GM18520 (cell line): Measurements from ENCODE around the gene PRDX6.
A peak's percentile ranks its signal among the peaks of the same experiment; 100 is the strongest.
"Not testable (repeated sequence)": the region's sequence is repeated elsewhere in the genome, so short reads cannot be mapped to it uniquely, and the experiment has no call there.

Source experiments
- ATAC-seq: cut with Tn5 transposase; IDR thresholded peaks from one replicate; pipeline ENCODE4 v1.9.1; 2021; ENCODE audit not compliant: unreplicated experiment

The PRDX6 gene, protein sequence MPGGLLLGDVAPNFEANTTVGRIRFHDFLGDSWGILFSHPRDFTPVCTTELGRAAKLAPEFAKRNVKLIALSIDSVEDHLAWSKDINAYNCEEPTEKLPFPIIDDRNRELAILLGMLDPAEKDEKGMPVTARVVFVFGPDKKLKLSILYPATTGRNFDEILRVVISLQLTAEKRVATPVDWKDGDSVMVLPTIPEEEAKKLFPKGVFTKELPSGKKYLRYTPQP

DNA sequence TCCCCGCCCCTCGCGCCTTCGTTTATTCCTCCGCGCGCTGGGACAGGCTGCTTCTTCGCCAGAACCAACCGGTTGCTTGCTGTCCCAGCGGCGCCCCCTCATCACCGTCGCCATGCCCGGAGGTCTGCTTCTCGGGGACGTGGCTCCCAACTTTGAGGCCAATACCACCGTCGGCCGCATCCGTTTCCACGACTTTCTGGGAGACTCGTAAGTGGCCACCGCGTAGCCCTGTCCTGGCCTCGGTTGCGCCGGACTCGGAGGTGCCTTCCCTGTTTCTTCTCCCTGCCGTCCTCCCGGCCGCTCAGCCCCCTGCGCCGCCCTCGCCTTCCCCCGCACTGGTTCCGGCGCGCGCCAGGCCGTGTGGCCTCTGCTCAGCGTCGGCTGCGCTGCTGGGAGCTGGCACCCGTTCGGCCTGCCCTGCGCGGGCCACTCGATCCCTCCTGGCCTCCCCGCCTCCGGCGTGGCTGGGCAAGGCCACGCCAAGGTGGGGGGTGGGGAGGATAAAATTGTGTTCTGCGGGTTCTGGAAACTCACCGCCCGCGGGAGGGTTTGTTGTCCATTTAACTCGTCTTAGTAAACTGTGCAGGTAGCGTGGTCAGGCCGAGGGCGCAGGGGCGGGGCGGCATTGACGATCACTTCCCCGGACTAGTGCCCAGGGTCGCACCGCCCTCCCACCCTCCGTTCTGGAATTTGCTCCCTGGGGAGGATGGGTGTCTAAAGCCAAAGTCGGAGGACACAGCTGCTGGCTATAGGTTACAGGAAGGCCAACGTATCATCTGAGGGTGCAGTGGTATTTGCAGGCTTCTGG is at the start of gene PRDX6:
PRDX6 (plus strand) TSS at position 50 of the 808 bp plus-strand sequence; CDS start at position 113, 63 bp downstream.
- peak; percentile 34 for ATAC-seq

DNA sequence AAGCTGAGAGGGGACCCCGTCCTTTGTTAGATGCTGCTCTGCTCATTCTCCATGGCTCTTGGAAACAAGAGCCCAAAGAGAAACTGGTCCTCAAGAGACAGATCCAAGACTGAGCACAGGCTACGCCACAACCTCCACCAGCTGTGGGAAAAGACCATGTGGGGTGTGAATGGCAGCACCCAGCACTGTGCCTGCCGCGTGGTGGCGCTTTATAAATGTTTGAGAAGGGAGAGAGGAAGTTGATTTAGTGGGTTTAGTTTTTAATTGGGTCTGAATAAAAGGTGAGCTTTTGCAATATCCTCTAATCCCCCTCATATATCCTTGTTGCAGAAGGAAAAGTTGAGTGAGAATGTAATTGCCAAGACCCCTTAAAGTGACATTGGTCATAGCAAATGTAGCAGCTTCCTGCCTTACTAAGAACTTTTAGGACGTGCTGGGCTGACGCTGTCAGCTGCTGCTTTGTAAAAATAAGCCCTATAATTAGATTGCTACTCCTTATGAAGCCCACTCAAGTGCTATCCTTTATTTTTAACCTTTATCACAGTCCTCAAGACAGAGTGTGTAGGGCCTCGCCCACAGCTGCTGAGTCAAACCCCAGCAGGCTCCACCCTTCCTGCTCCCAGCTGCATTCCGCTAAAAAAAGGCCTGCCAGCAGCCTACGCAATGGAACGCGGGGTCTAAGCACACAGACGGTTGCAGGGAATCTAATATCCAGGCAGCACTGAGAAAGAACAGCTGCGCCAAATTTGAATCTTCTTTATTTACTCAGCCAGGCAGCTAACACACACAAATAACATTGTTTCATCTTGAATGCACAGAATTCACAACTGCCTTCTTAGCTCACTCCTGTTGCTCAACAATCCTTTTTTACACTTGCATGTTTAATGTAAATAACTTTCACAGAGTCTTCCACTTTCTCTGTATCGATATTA is 47.4 kb upstream of the PRDX6 start:
- ATAC-seq, result peak; percentile 43

DNA sequence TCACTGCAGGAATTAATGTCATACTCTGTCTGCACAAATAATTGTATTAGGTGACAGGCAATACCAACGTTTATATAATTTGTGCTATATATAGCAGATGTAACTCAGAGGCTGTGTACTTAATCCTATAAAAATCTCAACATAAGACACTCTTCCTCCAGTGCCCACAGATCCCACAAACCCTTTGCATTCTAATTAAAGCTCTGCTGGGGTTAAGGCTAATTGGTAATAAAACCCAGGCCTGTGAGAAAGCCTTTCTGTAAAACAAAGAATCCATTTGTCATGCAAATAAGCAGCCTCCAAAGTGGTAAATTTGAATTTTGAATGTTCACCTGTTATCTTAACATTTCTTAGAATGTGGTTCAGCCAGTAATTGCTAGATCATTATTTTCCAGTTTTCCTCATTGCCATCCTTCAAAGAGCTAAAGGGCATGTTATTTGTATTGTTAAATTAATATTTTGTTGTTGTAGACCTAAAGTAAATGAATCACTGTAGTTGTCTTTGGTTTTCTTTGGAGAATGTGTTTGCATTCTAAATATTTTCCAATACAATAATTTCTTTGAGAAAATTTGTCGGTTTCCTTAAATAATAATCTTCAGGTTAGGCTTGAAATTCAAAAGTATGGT is 46.3 kb upstream of the PRDX6 start:
- no peak for ATAC-seq

DNA sequence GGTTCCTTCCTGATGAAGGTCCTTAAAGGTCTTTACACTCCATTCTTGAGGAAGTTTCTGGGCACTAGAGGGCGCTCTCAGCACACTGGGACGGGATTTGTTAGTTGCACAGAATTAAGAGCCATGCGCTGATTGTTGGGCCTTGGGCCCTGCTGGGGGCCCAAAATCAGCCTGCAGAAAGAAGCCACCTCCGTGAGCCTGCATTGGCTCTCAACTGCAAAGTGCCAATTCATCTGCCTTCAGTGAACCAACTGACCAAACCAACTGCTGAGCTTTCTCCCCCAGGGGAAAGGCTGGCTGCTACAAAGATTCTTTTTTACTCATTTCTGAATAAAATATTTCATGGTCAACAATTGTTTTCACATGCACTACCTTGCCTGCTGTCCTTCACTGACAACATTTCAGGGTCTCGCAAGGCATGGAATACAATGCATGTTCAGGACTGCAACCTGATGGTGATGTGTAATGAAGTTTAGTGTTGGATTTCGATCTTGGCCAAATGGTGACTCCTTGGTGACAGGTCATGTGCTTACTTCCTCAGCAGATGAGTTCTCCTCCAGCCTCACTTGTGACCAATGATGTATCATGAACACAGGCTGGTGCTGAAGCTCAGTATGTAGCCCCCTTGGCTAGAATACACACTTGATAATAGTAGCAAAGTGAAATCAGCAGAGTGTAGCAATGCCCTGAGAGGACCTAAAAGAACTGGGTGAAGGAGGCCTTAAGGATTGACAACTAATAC is 45.7 kb upstream of the PRDX6 start:
- no peak for ATAC-seq

DNA sequence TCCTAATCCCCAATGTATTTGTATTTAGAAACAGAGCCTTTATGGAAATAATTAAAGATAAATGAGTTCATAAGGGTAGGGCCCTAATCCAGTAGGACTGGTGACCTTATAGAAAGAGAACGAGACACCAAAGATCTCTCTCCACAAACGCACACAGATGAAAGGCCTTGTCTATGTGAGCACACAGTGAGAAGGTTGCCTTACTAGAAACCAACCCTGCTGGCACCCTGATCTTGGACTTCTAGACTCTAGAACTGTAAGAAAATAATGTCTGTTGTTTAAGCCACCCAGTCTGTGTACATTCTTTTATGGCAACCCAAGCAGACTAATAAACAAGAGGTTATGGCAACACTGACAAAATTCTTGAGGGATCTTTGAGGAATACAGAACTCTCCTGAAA is 44.8 kb upstream of the PRDX6 start:
- ATAC-seq, result no peak

DNA sequence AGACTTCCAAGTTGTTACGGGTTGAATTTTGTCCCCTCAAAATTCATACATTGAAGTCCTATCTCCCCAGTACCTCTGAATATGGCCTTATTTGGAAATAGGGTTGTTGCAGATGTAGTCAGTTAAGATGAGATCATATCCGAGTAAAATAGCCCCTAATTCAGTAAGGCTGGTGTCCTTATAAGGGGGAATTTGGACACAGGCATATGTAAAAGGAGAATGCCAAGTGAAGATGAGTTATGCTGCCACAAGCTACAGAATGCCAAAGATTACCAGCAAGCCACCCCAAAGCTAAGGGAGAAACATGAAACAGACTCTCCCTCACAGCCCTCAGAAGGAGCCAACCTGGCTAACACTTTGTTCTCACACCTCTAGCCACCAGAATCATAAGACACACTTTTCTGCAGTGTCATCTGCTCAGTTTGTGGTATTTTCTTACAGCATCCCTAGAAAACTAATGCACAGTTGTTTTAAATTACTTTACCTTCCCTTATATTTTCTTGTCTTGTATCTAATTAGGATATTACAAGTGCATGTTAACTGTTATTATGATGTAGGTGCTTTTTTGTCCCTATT is 43.3 kb upstream of the PRDX6 start:
- ATAC-seq, result no peak

DNA sequence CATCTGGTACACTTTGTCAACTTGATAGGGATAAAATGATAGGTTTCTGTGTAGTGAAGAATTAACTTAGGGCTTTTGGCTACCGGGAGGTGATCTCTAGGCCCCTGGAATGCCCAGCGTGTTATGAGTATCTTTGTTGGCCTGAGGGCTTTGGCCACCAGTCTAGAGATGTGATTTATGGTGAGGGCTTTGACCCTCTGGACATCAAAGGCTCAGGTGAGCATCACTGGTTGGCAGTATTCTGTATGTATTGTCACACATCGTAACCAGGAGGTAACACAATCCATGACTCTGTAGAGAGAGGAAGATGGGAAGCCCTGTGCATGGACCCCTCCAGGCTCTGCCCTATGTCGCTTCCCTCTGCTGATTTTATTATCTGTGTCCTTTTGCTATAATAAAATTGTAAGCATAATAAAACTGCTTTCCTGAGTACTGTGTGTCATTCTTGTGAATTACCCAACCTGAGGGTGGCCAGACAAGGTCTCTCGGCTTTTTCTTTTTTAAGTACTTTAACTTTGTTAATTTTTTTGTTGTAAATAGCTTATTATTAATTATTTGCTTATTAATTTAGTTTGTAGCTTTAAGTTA is 40.2 kb upstream of the PRDX6 start:
- no peak for ATAC-seq

DNA sequence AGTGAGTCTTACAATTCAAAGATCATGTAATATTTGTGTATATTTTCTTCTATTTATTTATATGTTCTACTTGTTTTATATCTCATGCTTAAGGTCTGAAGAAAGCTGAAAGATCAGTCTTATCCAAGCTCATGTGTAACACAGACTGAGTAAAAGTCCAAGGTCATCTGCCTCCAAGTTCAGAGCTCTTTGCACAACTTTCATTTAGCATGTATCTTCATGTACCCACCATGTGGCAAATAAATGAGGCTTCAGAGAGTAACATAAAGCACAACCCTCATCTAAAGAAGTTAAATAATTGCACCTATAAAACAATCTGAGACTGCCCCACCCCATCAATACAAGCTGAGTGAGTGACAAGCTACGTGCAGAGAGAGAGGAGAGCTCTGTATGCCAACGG is 38.5 kb upstream of the PRDX6 start:
- ATAC-seq, result no peak

DNA sequence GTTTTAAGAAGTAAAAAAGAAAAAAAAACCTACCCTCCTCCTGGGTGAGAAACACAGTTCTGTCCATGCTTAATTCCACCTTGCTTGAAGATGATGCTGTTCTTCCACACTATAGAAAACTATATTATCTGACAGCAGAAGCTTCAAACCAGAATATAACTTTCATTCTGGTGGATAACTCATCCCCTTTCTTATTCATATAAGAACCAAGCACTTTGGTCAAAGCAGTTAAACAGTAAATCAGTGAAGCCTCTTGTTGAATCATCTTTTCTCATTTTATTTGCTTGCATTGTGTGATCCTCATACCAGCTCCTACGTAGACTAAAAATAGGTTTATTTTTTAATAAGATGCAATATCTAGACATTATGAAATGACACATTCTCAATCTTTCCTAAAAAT is 36.7 kb upstream of the PRDX6 start:
- ATAC-seq, result no peak

DNA sequence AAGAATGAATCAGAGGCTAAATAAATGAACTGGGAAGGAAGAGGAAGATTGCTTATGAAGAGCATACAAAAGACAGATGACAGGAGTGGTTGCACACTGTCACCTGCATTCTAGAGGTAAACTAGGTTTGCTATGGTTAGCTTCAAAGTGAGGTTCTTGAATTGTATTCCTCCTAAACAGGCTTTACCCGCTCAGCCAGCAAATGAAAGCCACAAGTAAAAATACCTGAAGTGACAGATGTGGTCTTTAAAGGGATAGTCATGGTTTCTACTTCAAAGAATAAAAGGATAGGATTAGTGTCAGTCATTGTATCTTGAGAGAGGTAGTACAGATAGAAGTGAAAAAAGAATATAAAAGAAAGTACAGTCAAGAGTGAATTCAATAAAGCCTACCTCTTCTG is 32.4 kb upstream of the PRDX6 start:
- ATAC-seq, result no peak

DNA sequence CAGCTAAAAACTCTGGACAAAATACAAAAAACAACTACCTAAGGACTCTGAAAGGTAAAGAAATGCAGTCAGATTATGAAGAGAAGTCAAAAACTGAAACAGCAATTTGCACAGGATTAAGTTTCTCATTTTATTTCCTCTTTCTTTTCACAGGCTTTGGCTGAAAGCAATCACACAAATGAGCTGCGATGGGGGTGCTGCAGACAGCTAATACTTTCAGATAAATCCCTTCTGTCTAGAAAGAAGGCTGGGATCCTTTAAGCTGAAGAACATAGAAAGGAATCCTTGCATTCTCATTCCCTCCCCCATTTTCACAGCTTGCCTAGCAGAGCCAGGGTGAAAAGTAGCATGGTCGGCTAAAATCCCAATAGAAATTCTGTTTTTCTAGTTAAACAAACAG is 32.0 kb upstream of the PRDX6 start:
- no peak for ATAC-seq

DNA sequence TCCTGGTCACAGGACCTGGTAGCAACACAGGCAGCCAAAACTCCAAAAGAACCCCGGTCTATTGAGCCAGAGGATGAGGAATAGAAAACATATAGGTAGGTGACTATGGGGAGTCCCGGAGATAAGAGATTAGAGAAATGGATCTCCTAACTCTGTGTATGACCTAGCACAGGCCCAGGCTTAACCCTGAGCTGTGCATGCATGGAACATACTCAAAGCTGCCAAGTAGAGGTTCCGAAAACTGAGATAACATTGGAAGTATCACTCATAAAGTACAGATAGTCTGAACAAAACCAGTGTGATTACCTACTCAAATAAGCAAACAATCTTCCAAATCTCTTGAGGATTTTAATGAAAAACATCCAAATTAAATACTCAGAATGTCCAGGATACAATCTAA is 31.5 kb upstream of the PRDX6 start:
- no peak for ATAC-seq

DNA sequence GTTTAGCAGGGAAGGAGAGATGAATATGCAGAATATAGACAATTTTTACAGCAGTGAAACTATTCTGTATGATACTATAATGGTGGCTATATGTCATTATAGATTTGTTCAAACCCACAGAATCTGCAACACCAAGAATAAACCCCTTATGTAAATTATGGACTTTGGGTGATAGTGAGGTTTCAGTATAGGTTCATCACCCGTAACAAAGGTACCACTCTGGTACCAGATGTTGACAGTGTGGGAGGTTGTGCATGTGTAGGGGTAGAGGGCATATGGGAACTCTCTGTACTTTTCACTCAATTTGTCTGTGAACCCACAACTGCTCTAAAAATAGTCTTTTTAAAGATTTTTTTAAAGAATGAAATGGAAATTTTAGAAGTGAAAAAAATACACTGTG is 29.9 kb upstream of the PRDX6 start:
- ATAC-seq, result peak; percentile 75

DNA sequence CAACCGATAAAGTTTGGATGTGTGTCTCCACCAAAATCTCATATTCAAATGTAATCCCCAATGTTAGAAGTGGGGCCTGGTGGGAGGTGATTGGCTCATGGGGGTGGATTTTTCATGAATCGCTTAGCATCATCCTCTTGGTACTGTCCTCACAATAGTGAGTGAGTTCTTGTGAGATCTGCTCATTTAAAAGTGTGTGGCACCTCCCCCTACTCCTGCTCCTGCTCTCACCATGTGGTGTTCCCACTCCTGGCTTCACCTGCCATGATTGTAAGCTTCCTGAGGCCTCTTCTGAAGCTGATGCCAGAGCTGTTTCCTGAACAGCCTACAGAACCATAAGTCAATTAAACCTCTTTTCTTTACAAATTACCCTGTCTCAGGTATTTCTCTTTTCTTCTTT is 28.2 kb upstream of the PRDX6 start:
- no peak for ATAC-seq

DNA sequence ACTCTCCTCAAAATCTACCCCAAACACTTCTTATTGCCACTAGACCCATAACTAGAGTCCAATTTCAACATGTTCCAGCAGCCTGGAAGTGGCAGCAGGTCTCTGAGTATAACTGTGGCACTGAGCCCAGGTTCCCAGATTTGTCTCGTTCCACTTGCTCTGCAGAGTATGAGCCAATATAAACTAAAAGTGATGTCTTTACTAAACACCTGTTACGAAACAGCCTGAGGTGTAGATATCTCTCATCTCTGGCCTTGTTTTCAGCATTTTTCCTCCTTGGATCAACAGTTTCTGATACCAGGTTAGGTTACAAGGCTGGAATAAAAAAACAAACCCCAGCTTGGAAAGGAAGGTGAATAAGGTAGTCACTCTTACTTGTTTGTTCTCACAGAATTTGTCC is 25.2 kb upstream of the PRDX6 start:
- no peak for ATAC-seq

DNA sequence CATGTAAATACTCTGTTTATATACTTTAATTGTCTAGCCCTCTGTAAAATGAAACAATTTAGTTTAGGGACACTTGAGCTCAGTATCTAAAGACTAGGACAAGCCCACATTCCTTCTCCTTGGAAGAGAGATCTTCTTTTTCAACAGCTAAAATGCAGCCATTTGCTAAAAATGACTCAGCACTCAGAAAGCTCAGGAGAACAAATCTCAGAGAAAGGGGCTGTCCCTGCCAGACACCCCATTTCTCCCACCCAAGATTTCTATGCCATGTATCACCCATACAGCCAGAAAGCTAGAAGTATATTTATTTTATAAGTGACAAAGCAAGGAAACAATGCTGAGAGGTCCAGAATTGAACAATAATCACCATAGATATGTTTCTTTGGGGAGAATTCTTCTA is 23.2 kb upstream of the PRDX6 start:
- ATAC-seq, result no peak

DNA sequence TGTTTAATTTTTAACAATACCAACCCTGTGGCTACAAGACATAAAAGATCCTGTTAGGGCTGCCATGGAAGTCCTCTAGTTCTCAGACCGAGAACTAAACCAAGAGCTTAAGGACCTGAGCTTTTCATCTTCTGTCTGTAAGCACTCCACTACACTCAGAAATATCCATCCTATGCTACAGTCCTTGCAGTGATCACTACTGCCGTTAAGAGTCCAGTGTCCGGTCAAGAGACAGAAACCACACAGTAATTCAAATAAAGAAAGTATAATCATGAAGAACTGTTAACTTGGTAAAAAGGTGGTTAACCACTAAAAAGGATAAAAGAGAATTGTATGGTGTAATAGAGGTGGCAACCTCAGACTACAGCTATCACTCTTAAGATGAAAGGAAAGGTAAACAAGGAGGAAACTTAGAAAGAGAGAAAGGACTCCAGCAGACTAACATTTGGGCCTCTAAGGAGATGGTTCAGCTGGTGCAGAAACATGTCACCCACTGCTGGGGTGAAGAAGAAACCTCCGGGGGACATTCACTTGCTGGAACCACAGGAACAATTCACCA is 22.1 kb upstream of the PRDX6 start:
- no peak for ATAC-seq

DNA sequence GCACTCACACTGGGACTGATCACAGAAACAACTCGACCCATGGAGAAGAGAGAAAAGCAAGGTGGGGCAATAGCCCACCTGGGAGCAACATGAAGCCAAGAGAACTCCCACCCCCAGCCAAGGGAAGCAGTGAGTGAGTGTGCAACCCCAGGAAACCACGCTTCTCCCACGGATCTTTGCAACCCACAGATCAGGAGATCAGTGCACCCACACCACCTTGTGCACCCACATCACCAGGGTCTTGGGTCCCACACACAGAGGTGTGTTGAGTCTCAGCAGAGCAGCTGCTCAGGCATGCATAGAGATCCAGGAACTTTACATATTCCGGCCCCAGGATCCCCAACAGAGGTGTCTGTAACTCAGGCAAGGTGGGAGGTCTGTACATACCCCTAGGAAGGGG is 17.2 kb upstream of the PRDX6 start:
- no peak for ATAC-seq

DNA sequence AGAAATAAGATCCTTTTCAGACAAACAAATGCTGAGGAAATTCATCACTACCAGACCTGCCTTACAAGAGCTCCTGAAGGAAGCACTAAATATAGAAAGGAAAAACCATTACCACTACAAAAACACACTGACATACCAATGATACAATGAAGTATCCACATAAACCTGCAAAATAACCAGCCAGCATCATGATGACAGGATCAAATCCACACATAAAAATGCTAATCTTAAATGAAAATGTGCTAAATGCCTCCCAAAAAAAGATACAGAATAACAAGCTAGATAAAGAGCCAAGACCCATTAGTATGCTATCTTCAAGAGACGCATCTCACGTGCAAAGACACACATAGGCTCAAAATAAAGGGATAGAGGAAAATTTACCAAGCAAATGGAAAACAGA is 14.5 kb upstream of the PRDX6 start:
- ATAC-seq, result not testable (repeated sequence)
